GM21529 (cell line): ENCODE results near the gene NAXE.
"Not testable (repeated sequence)": the region's sequence is repeated elsewhere in the genome, so short reads cannot be mapped to it uniquely, and the experiment has no call there.

Experiments
- ATAC-seq: cut with Tn5 transposase; IDR thresholded peaks from one replicate; pipeline ENCODE4 v1.9.1; 2021; ENCODE audit not compliant: unreplicated experiment

NAXE gene

GRCh38 chr1:156618853-156619581 lies 27.4 kb downstream of the NAXE start, which contains the start of gene HAPLN2:
Gene HAPLN2 (plus strand): TSS chr1:156619415. CDS start chr1:156623491, 4,076 bp downstream.
- ATAC-seq, result no peak

GRCh38 chr1:156619582-156619955 lies 28.0 kb downstream of the NAXE start:
- no peak for ATAC-seq

DNA sequence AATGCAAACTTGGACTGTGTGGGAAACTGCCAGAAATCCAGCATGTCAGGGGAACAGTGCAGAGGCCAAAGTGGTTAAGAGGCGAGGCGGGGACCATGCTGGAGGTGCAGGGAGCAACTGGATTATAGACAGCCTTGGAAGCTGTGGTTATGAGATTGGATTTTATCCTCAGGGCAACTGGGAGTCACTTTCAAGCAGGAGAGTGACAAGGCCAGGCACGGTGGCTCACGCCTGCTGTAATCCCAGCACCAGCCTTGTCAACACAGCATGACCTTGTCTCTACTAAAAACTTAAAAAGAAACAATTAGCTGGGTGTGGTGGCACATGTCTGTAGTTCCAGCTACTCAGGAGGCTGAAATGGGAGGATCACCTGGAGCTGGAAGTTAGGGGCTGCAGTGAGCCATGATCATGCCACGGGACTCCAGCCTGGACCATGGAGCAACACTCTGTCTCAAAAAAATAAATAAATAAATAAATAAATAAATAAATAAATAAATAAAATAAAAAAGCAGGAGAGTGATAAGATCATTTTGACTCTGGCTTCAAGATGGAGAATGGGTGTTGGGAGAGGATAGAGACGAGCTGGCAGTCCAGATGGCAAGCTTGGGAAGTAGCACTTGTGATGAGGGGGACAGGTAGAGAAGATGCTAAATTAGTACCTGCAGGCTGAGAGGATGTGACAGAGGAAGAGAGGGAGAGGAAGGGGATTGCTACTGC lies 31.2 kb downstream of the NAXE start:
- no peak for ATAC-seq

GRCh38 chr1:156623946-156624813 lies 32.6 kb downstream of the NAXE start:
- no peak for ATAC-seq

- ATAC-seq, result no peak
These were observed 33.3 kb downstream of the NAXE start for GRCh38 chr1:156624814-156625435.

DNA sequence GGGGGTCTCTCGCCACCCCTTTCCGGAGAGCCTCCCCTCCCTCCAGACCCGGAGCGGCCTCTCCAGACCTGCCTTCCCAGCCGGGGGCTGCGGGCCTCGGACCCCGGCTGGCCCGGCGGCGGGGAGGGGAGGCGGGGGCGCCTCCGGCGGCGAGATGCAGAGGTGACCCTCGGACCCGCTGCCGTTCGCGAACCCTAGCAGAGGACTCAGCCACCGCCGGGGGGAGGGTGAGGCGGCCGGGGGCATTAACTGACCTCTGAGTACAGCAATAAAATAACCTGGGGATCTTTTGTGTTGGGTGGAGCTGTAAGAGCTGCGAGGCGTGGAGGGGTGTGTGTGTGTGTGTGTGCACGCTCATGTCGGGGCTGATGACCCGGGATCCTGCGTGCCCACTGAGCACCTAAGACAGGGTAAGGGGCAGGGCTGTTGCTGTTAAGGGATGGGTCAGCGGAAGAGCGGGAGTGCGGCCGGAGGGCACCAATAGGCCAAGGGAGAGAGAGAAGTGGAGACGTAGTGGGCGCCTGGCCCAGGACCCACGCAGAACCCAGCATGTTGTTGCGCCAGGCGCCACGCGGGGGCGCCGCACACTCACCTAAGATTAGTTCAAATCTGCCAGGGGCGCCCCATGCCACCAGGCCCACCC lies 34.0 kb downstream of the NAXE start:
- no peak for ATAC-seq

DNA sequence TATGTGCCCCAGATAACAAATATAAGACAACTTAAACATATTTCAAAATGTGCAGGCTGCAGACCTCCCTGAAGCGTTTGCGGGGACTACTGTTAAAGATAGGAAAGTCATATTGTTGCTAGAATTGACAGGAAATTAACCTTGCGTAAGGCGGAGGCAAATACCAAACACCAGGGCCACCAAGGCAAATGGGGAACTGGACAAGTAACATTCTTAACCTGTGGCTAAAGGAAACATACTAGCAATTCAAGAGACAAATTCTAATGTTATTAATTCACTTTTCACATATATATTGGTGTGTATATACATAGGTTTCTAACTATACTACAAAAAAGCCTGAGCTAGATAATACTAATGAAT lies 34.5 kb downstream of the NAXE start:
- no peak for ATAC-seq

DNA sequence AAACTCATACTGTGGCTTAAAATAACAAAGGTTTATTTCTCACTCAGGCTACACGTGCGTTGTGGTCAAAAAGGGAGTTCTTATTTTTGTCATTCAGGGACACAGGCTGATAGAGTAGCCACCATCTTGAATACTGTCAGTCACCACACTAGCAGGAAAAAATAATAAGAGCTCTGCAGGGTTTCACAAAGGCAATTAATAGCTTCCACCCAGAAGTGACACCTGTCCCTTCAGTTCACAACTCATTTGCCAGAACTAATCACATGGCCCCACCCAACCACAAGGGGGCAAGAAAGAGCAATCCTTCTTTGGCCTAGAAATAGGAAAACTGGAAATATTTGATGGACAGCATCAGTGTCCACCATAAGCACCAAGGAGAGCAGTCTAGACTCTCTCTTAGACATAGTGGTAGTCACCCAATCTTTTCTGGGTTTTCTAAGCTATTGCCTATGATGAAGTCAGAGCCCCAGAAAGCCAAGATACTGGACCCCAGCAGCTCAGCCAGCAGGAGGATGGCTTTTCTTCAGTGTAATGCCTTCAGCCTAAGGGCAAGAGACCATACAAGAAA lies 35.8 kb downstream of the NAXE start:
- ATAC-seq, result no peak

DNA sequence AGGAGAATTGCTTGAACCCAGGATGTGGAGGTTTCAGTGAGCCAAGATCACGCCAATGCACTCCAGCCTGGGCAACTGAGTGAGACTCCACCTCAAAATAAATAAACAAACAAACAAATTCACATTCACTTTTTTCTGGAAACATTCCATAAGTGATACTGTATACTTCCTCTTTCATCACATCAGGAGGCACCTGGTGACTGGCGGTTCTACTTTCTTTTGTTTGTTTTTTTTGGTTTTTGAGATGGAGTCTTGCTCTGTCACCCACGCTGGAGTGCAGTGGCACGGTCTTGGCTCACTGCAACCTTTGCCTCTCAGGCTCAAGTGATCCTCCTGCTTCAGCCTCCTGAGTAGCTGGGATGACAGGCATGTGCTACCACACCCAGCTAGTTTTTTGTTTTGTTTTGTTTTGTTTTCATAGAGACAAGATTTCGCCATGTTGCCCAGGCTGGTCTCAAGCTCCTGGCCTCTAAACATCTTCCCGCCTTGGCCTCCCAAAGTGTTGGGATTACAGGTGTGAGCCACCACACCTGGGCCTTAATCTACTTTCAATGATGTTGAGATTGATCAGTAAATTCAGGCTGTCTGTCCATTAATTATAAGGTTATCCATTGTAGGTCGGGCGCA lies 38.4 kb downstream of the NAXE start:
- ATAC-seq, result no peak

GRCh38 chr1:156631152-156631551 lies 39.6 kb downstream of the NAXE start:
- not testable (repeated sequence) for ATAC-seq

GRCh38 chr1:156632355-156632754 lies 40.8 kb downstream of the NAXE start:
- no peak for ATAC-seq

- ATAC-seq, result no peak
These were observed 46.8 kb downstream of the NAXE start for GRCh38 chr1:156638189-156638985.

DNA sequence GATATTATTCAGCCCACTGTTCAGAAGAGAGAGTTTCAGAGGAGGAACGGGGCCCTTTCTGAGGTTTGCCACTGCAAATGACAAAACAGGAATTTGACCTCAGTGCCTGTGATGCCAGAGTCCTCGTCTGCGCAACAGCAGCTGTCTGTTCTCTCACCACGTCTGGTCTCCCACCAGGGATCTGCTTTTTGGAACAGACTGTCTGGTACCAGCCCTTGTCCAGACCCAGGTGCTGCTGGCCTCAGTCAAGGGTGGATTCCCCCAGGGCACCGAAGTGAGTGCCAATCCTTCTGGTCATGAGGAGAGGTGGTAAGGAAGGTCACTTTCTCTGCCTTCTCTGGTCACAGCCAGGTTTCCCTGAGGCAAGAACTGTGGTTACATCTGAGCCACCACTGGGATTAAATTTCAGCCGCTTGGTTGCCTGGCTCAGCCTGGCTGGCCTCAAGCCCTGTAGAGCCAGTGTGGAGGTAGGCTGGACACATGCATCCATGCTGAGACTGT lies 48.1 kb downstream of the NAXE start:
- ATAC-seq, result no peak

DNA sequence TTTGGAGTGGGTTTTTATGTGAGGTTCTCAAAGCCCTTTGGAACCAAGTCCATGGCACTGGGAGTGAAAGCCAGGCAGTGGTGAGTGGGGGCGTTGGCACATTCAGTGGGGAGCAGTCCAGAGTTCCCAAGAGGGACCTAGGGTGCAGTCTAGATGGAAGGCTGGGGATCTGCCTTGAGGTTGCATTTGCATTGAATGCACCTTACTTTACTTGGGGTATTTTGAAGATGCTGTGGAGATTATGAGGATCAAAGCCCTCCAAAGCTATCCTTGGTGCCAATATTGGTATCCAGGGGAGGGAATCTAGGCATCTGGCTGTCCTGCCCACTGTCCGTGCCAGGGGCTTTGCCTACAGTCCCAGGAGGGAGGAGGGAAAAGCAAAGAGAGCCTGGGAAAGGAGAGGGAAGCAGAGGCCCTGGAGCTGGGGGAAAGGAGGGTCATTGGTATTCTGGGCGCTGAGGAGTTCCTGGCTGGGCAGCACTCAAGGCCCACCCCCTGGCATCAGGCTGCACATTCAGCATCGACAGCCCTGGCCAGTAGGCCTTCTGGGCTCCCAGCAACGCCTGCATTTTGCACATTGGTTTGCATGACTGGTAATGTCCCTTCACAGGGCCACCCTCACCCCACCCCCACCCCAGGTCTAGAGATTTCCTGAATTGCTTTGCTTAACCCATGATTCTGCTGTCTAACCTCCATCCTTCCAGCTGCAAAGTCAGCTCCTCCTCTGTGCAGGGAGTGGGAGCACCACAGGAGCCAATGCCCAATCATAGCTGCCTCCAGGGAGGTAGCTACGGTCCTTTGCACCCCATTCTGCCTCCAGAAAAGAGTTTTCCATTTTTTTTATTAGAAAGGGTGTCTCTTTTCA lies 49.5 kb downstream of the NAXE start:
- ATAC-seq, result no peak

DNA sequence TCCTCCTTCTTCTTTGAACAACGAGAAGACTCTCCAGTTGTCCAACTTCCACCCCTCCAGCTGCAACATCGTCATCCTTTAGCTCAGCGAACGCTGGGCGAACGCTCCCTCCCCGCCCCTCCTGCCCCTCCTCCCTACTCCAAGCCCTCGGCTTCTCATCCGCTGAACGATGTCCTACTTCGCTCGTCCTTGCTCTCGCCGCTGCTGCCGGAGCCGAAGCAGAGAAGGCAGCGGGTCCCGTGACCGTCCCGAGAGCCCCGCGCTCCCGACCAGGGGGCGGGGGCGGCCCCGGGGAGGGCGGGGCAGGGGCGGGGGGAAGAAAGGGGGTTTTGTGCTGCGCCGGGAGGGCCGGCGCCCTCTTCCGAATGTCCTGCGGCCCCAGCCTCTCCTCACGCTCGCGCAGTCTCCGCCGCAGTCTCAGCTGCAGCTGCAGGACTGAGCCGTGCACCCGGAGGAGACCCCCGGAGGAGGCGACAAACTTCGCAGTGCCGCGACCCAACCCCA lies 50.2 kb downstream of the NAXE start, which contains the start of gene BCAN:
Gene BCAN (plus strand): TSS at position 357 of the 504 bp plus-strand sequence. CDS start 3,938 bp downstream, outside the sequence.
- no peak for ATAC-seq

DNA sequence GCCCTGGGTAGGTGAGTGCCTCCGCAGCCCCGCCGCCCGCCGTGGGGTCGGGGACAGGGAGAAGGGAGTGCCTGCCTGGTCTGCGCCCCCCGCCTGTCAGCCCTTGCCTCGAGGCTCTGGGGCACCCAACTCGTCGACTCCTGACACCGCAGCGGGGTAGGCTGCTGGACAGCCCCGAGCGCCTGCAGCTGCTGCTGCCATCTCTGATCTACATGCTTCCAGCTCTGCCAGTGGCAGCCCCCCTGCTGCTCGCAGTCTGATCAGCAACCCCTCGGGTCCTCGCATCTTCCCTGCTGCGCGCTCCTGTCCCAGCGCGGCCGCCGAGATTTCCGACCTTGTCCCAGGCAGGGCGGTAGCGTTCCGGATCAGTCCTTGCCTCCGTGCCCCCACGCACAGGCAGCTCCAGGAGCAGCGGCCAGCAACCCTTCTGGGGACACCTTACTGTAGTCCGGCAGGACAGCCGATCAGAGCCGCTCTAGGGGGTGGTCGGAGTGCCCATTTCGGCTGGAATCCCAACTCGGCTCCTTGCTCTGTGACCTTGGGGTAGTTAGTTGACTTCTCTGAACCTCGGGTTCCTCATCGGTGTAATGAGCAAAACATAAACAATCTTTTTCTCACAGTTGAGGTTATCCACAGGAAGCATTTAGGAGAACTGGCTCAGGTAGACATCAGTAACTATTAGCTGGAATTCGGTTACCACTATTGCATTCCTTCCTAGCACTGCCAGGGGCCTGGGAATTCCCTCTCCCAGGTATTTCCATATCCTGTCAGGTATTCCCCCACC lies 50.9 kb downstream of the NAXE start:
- ATAC-seq, result no peak
